ENCODE results near the gene BRF1.
"Not testable (repeated sequence)": the region's sequence is repeated elsewhere in the genome, so short reads cannot be mapped to it uniquely, and the experiment has no call there.

The BRF1 gene

GRCh38 chr14:105287249-105288102 lies 13.3 kb downstream of the BRF1 start:
- no peak for DNase-seq

- no peak for DNase-seq
These were observed 14.0 kb downstream of the BRF1 start for GRCh38 chr14:105286759-105287144.

- no peak for DNase-seq
These were observed 15.6 kb downstream of the BRF1 start for GRCh38 chr14:105285174-105285573.

- no peak for DNase-seq
These were observed 16.9 kb downstream of the BRF1 start for GRCh38 chr14:105283899-105284298.

- DNase-seq = no peak
These were observed 17.8 kb downstream of the BRF1 start for GRCh38 chr14:105283028-105283427.

GRCh38 chr14:105282098-105282725 lies 18.6 kb downstream of the BRF1 start:
- no peak for DNase-seq

GRCh38 chr14:105281371-105282097 lies 19.3 kb downstream of the BRF1 start:
- no peak for DNase-seq

GRCh38 chr14:105280525-105280924 lies 20.3 kb downstream of the BRF1 start:
- DNase-seq = no peak

- DNase-seq = no peak
These were observed 21.0 kb downstream of the BRF1 start for GRCh38 chr14:105279642-105280361.

- not testable (repeated sequence) for DNase-seq
These were observed 23.4 kb downstream of the BRF1 start for GRCh38 chr14:105277448-105277847.

GRCh38 chr14:105275267-105275946 lies 25.4 kb downstream of the BRF1 start:
- no peak for DNase-seq

GRCh38 chr14:105274637-105275036 lies 26.2 kb downstream of the BRF1 start:
- no peak for DNase-seq

- DNase-seq = no peak
These were observed 27.7 kb downstream of the BRF1 start for GRCh38 chr14:105273062-105273461.

- no peak for DNase-seq
These were observed 28.2 kb downstream of the BRF1 start for GRCh38 chr14:105272623-105273022.

- no peak for DNase-seq
These were observed 29.4 kb downstream of the BRF1 start for GRCh38 chr14:105271224-105271890.

- no peak for DNase-seq
These were observed 31.4 kb downstream of the BRF1 start for GRCh38 chr14:105269405-105269804.

GRCh38 chr14:105268736-105269354 lies 32.0 kb downstream of the BRF1 start:
- no peak for DNase-seq

- DNase-seq = no peak
These were observed 32.8 kb downstream of the BRF1 start for GRCh38 chr14:105267820-105268548.

- DNase-seq = no peak
These were observed 39.0 kb downstream of the BRF1 start for GRCh38 chr14:105261781-105262180.

- no peak for DNase-seq
These were observed 39.8 kb downstream of the BRF1 start for GRCh38 chr14:105260959-105261358.

- no peak for DNase-seq
These were observed 42.0 kb downstream of the BRF1 start for GRCh38 chr14:105258846-105259245.
